Ascending aorta (tissue), 2 donors: ENCODE measurements around the gene ZRANB3. TPM values are rescaled to one million over a fixed set of nuclear protein-coding genes. Genes with fewer than 3 reads are reported as not detected.

ENCODE experiments used
- DNase-seq, 2 donors: peaks; one replicate each; pipeline ENCODE4 v3.0.0-alpha.2; 2019; ENCODE audit warnings: low spot score in 2 of 2
- H3K27ac ChIP-seq, 2 donors: fragments of 200-600 bp; sonication (generic); one replicate each; pipeline ENCODE4 v1.5.1; 2016 to 2017; ENCODE audit warnings: mild to moderate bottlenecking in 1 of 2
- H3K27me3 ChIP-seq: fragments of 200-600 bp; sonication (generic); one replicate; pipeline ENCODE4 v1.5.1; 2017
- H3K36me3 ChIP-seq, 2 donors: fragments of 200-600 bp; sonication (generic); one replicate each; pipeline ENCODE4 v1.5.1; 2016
- H3K4me1 ChIP-seq, 2 donors: fragments of 200-600 bp; sonication (generic); one replicate each; pipeline ENCODE4 v1.5.1; 2016 to 2017; ENCODE audit warnings: mild to moderate bottlenecking in 1 of 2
- H3K4me3 ChIP-seq, 2 donors: fragments of 200-600 bp; sonication (generic); one replicate each; pipeline ENCODE4 v1.5.1; 2016 to 2017; ENCODE audit warnings: mild to moderate bottlenecking in 1 of 2
- H3K9me3 ChIP-seq, 2 donors: fragments of 200-600 bp; sonication (generic); one replicate each; pipeline ENCODE4 v1.5.1; 2016
- intact Hi-C: fragments of 100-400 bp; cut with DNase I; formaldehyde crosslinking; loops from one replicate; pipeline ENCODE4 v1.15.1; 2023
- total RNA-seq: library from RNA; depleted of rRNA; stranded (reverse); fragments of >200 nt; gene quantifications from one replicate; pipeline ENCODE4 v1.1.0, GENCODE V29; 2016
- TF ChIP-seq, protein P1 (sequence below), 3 experiments: fragments of 200-600 bp in 2 of 3; fragments of 450-650 bp in 1 of 3; sonication (generic) in 2 of 3; IDR thresholded peaks; one replicate each; pipeline ENCODE4 v1.5.1; 2016 to 2019; ENCODE audit warnings: antibody characterized with exemption in 3 of 3, mild to moderate bottlenecking in 1 of 3, moderate library complexity in 1 of 3

ZRANB3 gene
- total RNA-seq, 1 donor from 2014 or later, result 2.3 TPM

DNA sequence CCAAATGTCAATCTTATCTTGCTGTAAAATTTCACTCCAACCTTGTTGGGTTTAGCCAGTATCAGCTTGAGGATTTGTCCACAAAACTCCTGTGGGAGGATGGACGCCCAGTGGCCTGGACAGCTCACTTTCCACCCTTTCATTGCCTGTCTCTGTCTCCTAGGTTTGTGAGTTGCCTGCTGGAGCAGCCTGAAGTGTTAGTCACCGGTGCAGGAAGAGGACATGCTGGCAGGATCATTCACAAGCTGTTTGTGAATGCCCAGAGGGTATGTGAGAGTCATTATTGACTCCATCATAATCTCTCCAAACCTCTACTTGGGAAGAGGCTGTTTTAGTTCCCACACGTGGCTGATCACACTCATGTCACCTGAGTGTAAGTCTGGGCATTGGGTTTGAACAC, 366.6 kb downstream of the ZRANB3 start:
- intact Hi-C loops, result no loop called here
- H3K4me3 ChIP-seq, result no peak overlapping the region
- no peaks in the 10 kb centered on the region for H3K27me3 ChIP-seq
- peaks cover 49 to 86% of the 10 kb centered on the region in 2 donors for H3K36me3 ChIP-seq
- no peaks in the 10 kb centered on the region for H3K9me3 ChIP-seq
- TF ChIP-seq, protein P1, sequence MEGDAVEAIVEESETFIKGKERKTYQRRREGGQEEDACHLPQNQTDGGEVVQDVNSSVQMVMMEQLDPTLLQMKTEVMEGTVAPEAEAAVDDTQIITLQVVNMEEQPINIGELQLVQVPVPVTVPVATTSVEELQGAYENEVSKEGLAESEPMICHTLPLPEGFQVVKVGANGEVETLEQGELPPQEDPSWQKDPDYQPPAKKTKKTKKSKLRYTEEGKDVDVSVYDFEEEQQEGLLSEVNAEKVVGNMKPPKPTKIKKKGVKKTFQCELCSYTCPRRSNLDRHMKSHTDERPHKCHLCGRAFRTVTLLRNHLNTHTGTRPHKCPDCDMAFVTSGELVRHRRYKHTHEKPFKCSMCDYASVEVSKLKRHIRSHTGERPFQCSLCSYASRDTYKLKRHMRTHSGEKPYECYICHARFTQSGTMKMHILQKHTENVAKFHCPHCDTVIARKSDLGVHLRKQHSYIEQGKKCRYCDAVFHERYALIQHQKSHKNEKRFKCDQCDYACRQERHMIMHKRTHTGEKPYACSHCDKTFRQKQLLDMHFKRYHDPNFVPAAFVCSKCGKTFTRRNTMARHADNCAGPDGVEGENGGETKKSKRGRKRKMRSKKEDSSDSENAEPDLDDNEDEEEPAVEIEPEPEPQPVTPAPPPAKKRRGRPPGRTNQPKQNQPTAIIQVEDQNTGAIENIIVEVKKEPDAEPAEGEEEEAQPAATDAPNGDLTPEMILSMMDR (IDR thresholded peaks at IDR 0.05), result no peak
- H3K4me1 ChIP-seq, result no peaks in the 10 kb centered on the region
- DNase-seq, result no peak
- H3K27ac ChIP-seq, result no peak overlapping the region

DNA sequence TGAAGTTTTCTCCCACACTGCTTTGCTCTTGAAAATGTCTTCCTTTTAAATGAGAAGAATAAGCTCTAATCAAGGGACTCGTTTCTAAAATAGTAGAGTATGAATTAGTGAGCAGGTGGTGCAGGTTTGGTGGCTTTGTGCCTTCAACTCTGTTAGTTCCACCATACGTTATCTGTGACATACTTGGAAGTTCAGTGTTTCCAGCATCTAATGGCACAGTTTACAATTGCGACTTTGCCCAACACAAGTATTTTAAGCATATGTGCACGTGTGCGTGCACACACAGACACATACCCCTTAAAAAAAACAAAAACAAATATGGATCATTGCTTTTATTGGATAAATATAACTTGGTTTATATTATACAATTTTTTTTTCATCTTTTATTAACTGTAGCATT, 367.1 kb downstream of the ZRANB3 start:
- peaks cover 44 to 86% of the 10 kb centered on the region in 2 donors for H3K36me3 ChIP-seq
- H3K4me3 ChIP-seq, result no peak overlapping the region
- H3K4me1 ChIP-seq, result no peaks in the 10 kb centered on the region
- no peak for DNase-seq
- H3K27ac ChIP-seq, result no peak overlapping the region
- H3K9me3 ChIP-seq, result no peaks in the 10 kb centered on the region
- TF ChIP-seq, protein P1 (IDR thresholded peaks at IDR 0.05), result no peak
- H3K27me3 ChIP-seq, result no peaks in the 10 kb centered on the region
- intact Hi-C loops, result no loop called here

DNA sequence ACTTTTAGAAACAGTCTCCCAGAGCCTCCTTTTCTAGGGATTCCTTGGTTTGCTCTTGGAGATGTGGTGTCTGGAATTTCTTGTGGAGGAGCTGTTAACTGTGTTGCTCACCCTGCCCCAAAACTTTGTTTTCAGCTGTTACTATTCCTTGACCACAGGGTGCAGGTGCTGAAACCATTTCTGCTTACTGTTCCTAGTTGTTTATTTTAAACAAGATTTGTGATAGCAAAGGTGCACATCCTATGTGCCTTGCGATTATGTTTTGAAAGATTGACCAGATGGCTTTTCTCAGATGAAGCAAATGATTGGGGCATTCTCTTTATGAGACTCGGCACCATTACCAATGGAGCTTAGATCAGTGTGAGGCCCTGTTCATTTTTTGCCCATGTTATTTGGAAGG, 367.7 kb downstream of the ZRANB3 start:
- H3K27ac ChIP-seq, result no peak overlapping the region
- H3K36me3 ChIP-seq, result peaks cover 41 to 83% of the 10 kb centered on the region in 2 donors
- no peaks in the 10 kb centered on the region for H3K27me3 ChIP-seq
- no peaks in the 10 kb centered on the region for H3K9me3 ChIP-seq
- no peak overlapping the region for H3K4me3 ChIP-seq
- no peak for DNase-seq
- no peaks in the 10 kb centered on the region for H3K4me1 ChIP-seq
- TF ChIP-seq, protein P1 (IDR thresholded peaks at IDR 0.05), result no peak
- intact Hi-C loops, result no loop called here

DNA sequence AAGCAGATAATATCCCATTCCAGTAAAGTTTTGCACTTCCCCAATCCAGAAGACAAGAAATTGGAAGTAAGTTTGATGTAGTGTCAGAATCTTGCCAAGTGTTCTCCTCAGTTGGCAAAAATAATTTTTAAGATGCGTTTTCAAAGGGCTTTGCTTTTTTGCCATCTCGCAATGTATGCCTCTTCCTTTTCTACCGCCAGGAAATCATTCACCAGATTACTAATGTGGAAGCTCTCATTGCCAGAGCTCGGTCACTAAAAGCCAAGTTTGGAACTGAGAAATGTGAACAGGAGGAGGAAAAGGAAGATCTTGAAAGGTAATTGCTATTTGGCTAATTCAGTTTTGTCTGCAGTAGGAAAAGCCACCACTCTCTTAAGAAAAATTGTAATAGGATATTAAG, 368.2 kb downstream of the ZRANB3 start:
- intact Hi-C loops, result no loop called here
- no peak overlapping the region for H3K27ac ChIP-seq
- TF ChIP-seq, protein P1 (IDR thresholded peaks at IDR 0.05), result no peak
- H3K4me3 ChIP-seq, result no peak overlapping the region
- H3K9me3 ChIP-seq, result no peaks in the 10 kb centered on the region
- no peak for DNase-seq
- no peaks in the 10 kb centered on the region for H3K27me3 ChIP-seq
- H3K4me1 ChIP-seq, result no peaks in the 10 kb centered on the region
- peaks cover 40 to 83% of the 10 kb centered on the region in 2 donors for H3K36me3 ChIP-seq

DNA sequence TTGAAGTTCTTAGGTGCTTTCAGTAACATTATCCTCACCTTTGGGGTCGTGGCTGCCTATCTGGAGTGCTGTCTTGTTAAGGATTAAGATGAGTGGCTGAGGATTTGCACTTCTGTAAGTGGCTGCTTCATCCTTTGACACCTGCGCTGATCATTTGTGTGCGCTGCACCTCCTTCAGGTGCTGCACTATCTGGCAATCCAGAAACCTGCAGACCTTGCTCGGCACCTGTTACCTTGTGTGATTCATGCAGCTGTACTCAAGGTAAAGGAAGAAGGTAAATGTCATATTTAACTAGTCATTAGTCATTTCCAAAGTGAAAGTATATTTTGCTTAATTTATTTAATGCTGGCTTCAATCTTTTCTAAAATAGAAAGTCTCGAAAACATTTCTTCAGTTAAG, 368.6 kb downstream of the ZRANB3 start:
- Histone ChIP-seq H3K27me3 (no peaks in the 10 kb centered on the region), H3K27ac (no peak overlapping the region), H3K4me1 (no peaks in the 10 kb centered on the region), H3K9me3 (no peaks in the 10 kb centered on the region), H3K36me3 (peaks cover 36 to 79% of the 10 kb centered on the region in 2 donors), H3K4me3 (no peak overlapping the region)
- no peak for DNase-seq
- intact Hi-C loops, result no loop called here
- TF ChIP-seq, protein P1 (IDR thresholded peaks at IDR 0.05), result no peak

DNA sequence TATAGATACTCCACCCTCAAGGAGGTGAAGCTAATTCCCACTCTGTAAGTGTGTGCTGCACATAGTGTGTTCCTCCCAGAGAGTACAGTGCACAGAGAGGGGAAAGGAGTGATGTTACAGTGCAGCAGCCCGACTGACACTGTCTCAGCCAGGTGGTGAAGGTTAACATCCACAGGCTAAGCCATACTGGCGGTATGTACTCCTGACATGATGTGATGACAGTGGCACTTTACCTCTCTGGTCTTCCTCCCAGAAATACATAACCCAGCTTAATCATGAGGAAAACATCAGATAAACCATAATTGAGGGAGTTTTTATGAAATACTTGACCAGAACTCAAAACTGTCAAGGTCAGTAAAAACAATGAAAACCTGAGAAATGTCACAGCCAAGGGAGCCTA, 371.8 kb downstream of the ZRANB3 start:
- no peak overlapping the region for H3K27ac ChIP-seq
- intact Hi-C loops, result loop anchor here (10.0 kb wide), 1 partner anchor 154 kb away; no protein-coding TSS in a partner anchor
- H3K4me3 ChIP-seq, result no peak overlapping the region
- H3K4me1 ChIP-seq, result no peaks in the 10 kb centered on the region
- no peaks in the 10 kb centered on the region for H3K27me3 ChIP-seq
- H3K36me3 ChIP-seq, result peaks cover 35 to 77% of the 10 kb centered on the region in 2 donors
- no peaks in the 10 kb centered on the region for H3K9me3 ChIP-seq
- DNase-seq, result no peak
- TF ChIP-seq, protein P1 (IDR thresholded peaks at IDR 0.05), result no peak
